ENCODE data around the gene PHOSPHO2. TPM values are rescaled to one million over a fixed set of nuclear protein-coding genes. Genes with fewer than 3 reads are reported as not detected.

The PHOSPHO2 gene
- total RNA-seq, 1 donor from 2014 or later, result 16.8 TPM

DNA sequence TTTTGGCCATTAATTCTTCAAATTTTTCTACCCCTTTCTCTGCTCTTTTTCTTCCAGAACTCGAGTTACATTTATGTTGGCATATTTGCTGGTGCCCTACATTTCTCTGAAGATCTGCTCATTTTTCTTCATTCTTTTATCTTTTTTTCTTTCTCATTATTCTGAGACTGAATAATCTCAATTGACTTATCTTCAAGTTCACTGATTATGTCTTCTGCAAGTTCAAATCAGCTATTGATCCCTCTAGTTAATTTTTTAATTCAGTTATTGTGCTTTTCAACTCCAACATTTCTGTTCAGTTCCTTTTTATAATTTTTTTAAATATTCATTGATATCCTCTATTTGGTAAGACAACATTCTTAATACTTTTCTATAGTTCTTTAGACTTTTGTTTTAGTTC is 3.3 kb upstream of the PHOSPHO2 start:
- TF ChIP-seq EZH2phosphoT487 (IDR thresholded peaks at IDR 0.05) (no peak), EZH2 (IDR thresholded peaks at IDR 0.05) (no peak)
- TF ChIP-seq, protein P1, sequence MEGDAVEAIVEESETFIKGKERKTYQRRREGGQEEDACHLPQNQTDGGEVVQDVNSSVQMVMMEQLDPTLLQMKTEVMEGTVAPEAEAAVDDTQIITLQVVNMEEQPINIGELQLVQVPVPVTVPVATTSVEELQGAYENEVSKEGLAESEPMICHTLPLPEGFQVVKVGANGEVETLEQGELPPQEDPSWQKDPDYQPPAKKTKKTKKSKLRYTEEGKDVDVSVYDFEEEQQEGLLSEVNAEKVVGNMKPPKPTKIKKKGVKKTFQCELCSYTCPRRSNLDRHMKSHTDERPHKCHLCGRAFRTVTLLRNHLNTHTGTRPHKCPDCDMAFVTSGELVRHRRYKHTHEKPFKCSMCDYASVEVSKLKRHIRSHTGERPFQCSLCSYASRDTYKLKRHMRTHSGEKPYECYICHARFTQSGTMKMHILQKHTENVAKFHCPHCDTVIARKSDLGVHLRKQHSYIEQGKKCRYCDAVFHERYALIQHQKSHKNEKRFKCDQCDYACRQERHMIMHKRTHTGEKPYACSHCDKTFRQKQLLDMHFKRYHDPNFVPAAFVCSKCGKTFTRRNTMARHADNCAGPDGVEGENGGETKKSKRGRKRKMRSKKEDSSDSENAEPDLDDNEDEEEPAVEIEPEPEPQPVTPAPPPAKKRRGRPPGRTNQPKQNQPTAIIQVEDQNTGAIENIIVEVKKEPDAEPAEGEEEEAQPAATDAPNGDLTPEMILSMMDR (IDR thresholded peaks at IDR 0.05), result no peak
- Histone ChIP-seq H3K4me1 (peaks cover 10% of the 10 kb centered on the region), H3K4me2 (no peak overlapping the region), H3K27me3 (no peaks in the 10 kb centered on the region), H3K27ac (no peak overlapping the region), H4K20me1 (ENCODE audit: low read depth) (no peaks in the 10 kb centered on the region), H3K9me3 (ENCODE audit: low read depth) (no peaks in the 10 kb centered on the region), H3K9ac (no peak overlapping the region), H3K79me2 (ENCODE audit: low read depth) (peaks cover 16% of the 10 kb centered on the region), H3K36me3 (no peaks in the 10 kb centered on the region), H3K4me3 (no peak overlapping the region), H2AFZ (replicated peaks) (no peak overlapping the region), H3F3A (ENCODE audit: low read depth) (peaks cover 10% of the 10 kb centered on the region)
- Mint-ChIP-seq H3K27me3 (ENCODE audit: insufficient read depth, low read depth) (peaks cover 5% of the 10 kb centered on the region), H3K9me3 (peaks cover 24% of the 10 kb centered on the region), H3K4me3 (no peak overlapping the region), H3K27ac (no peak overlapping the region), H3K4me1 (peaks cover 14% of the 10 kb centered on the region), H3K36me3 (peaks cover 25% of the 10 kb centered on the region)
- DNase-seq (ENCODE audit: low spot score), result no peak

DNA sequence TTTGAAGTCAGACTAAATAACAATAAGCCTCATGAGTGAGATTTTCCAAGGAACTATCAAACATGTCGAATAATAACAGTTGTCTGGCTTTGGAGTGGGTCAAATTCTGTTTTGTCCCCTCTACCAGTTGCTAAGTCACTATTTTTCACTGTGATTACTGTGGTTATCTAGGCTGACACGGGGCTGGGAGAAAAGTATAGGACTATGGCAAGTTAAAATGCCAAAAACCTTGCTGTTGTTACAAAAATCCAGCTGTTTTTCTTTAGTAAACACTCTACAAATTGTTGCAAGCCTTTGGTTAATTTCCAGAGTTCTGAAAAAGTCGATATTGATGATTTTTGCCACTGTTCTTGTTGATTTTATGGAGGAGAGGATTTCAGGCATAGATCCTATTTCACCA is 1.6 kb upstream of the PHOSPHO2 start:
- no peak overlapping the region for H3K4me2 ChIP-seq
- peaks cover 18% of the 10 kb centered on the region for H3K9me3 Mint-ChIP-seq
- no peaks in the 10 kb centered on the region for H3K9me3 ChIP-seq (ENCODE audit: low read depth)
- no peak overlapping the region for H3K27ac Mint-ChIP-seq
- H3K4me3 Mint-ChIP-seq, result peak overlapping the region; percentile 48
- no peak overlapping the region for H3K27ac ChIP-seq
- peaks cover 10% of the 10 kb centered on the region for H3K4me1 ChIP-seq
- H3K4me3 ChIP-seq, result no peak overlapping the region
- H3K27me3 ChIP-seq, result no peaks in the 10 kb centered on the region
- H3K27me3 Mint-ChIP-seq (ENCODE audit: insufficient read depth, low read depth), result peaks cover 5% of the 10 kb centered on the region
- peaks cover 13% of the 10 kb centered on the region for H3K36me3 ChIP-seq
- DNase-seq (ENCODE audit: low spot score), result no peak
- H4K20me1 ChIP-seq (ENCODE audit: low read depth), result no peaks in the 10 kb centered on the region
- no peak overlapping the region for H2AFZ ChIP-seq (replicated peaks)
- H3K4me1 Mint-ChIP-seq, result peaks cover 14% of the 10 kb centered on the region
- TF ChIP-seq EZH2 (IDR thresholded peaks at IDR 0.05), result no peak
- TF ChIP-seq EZH2phosphoT487 (IDR thresholded peaks at IDR 0.05), result no peak
- H3K36me3 Mint-ChIP-seq, result peaks cover 20% of the 10 kb centered on the region
- H3F3A ChIP-seq (ENCODE audit: low read depth), result peaks cover 10% of the 10 kb centered on the region
- H3K9ac ChIP-seq, result no peak overlapping the region
- H3K79me2 ChIP-seq (ENCODE audit: low read depth), result peaks cover 17% of the 10 kb centered on the region

DNA sequence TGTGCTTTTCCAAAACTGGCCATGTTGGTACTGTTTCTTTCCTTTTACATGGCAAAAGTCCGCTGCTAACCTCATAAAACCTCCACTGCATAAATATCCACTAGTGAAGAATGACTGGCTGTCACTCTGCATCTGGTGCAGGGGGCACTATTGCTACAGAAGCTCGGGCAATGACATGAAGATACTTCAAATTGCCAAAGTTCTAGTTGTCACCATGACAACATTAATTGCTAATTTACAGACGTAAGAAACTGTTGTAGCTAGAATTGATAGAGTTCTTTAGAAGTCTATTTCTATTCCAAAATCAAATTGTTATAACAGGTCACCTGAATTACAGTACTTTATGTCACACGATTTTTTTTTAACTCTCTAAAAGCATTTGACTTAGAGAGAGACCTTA is 909 bp upstream of the PHOSPHO2 start:
- peak overlapping the region; percentile 72 for H3K4me3 ChIP-seq
- Mint-ChIP-seq H3K27ac (peak overlapping the region; percentile 100), H3K27me3 (ENCODE audit: insufficient read depth, low read depth) (peaks cover 5% of the 10 kb centered on the region), H3K4me1 (peaks cover 14% of the 10 kb centered on the region), H3K36me3 (peaks cover 16% of the 10 kb centered on the region), H3K9me3 (peaks cover 16% of the 10 kb centered on the region), H3K4me3 (peak overlapping the region; percentile 99)
- H3K9ac ChIP-seq, result no peak overlapping the region
- TF ChIP-seq, protein P1 (IDR thresholded peaks at IDR 0.05), result peak; percentile 11
- TF ChIP-seq EZH2phosphoT487 (IDR thresholded peaks at IDR 0.05) (no peak), EZH2 (IDR thresholded peaks at IDR 0.05) (no peak)
- H4K20me1 ChIP-seq (ENCODE audit: low read depth), result no peaks in the 10 kb centered on the region
- peaks cover 10% of the 10 kb centered on the region for H3F3A ChIP-seq (ENCODE audit: low read depth)
- peaks cover 19% of the 10 kb centered on the region for H3K36me3 ChIP-seq
- H3K4me1 ChIP-seq, result peaks cover 10% of the 10 kb centered on the region
- no peak for DNase-seq (ENCODE audit: low spot score)
- H2AFZ ChIP-seq (replicated peaks), result peak overlapping the region; percentile 95
- peaks cover 17% of the 10 kb centered on the region for H3K79me2 ChIP-seq (ENCODE audit: low read depth)
- no peak overlapping the region for H3K27ac ChIP-seq
- no peaks in the 10 kb centered on the region for H3K9me3 ChIP-seq (ENCODE audit: low read depth)
- H3K27me3 ChIP-seq, result no peaks in the 10 kb centered on the region
- H3K4me2 ChIP-seq, result peak overlapping the region; percentile 94

DNA sequence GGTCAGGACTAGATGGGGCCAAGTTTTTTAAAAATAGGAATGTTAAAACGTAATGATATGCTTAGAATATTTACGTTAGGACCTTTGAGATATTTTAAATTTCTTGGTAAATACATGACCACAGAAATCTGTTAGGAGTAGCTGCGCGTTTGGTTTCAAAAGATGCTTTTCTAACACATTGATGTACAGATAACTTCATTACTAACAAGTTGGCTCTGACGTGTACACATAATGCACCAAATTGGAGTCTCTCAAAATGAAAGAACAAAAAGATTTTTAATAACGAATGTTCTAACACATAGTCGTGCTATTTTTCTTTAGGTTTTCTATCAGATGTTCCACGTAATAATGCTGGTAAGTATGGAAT is 608 bp downstream of the PHOSPHO2 start:
- peaks cover 10% of the 10 kb centered on the region for H3F3A ChIP-seq (ENCODE audit: low read depth)
- H3K36me3 ChIP-seq, result peaks cover 22% of the 10 kb centered on the region
- H3K4me3 ChIP-seq, result peak overlapping the region; percentile 72
- Mint-ChIP-seq H3K27me3 (ENCODE audit: insufficient read depth, low read depth) (peaks cover 5% of the 10 kb centered on the region), H3K36me3 (peaks cover 14% of the 10 kb centered on the region), H3K27ac (no peak overlapping the region), H3K4me3 (peak overlapping the region; percentile 99), H3K4me1 (peaks cover 14% of the 10 kb centered on the region), H3K9me3 (peaks cover 7% of the 10 kb centered on the region)
- peaks cover 10% of the 10 kb centered on the region for H3K4me1 ChIP-seq
- H3K27me3 ChIP-seq, result no peaks in the 10 kb centered on the region
- H3K27ac ChIP-seq, result no peak overlapping the region
- no peak for DNase-seq (ENCODE audit: low spot score)
- H2AFZ ChIP-seq (replicated peaks), result peak overlapping the region; percentile 95
- no peaks in the 10 kb centered on the region for H4K20me1 ChIP-seq (ENCODE audit: low read depth)
- H3K9ac ChIP-seq, result peak overlapping the region; percentile 43
- H3K9me3 ChIP-seq (ENCODE audit: low read depth), result no peaks in the 10 kb centered on the region
- TF ChIP-seq, protein P1 (IDR thresholded peaks at IDR 0.05), result no peak
- TF ChIP-seq EZH2phosphoT487 (IDR thresholded peaks at IDR 0.05) (no peak), EZH2 (IDR thresholded peaks at IDR 0.05) (no peak)
- peaks cover 27% of the 10 kb centered on the region for H3K79me2 ChIP-seq (ENCODE audit: low read depth)
- peak overlapping the region; percentile 94 for H3K4me2 ChIP-seq

Measured in neural progenitor cell (in vitro differentiated cells).